HG02840 (cell line): ENCODE measurements around the gene DNAJC19.
A peak's percentile ranks its signal among the peaks of the same experiment; 100 is the strongest.
"Not testable (repeated sequence)": the region's sequence is repeated elsewhere in the genome, so short reads cannot be mapped to it uniquely, and the experiment has no call there.

Experiments
- ATAC-seq: cut with Tn5 transposase; IDR thresholded peaks from one replicate; pipeline ENCODE4 v1.9.1; 2021; ENCODE audit warnings: mild to moderate bottlenecking, moderate library complexity, moderate number of reproducible peaks; ENCODE audit not compliant: unreplicated experiment, low FRiP score

The DNAJC19 gene

GRCh38 chr3:180989291-180990163 is at the start of gene DNAJC19:
Gene DNAJC19 (minus strand): TSS chr3:180989736. CDS start chr3:180989602, 134 bp downstream.
- ATAC-seq, result peak; percentile 99

GRCh38 chr3:181030948-181031347 is 41.4 kb upstream of the DNAJC19 start:
- ATAC-seq, result no peak

- ATAC-seq, result no peak
These were observed 35.7 kb upstream of the DNAJC19 start for GRCh38 chr3:181025204-181025603.

GRCh38 chr3:181017690-181018089 is 28.2 kb upstream of the DNAJC19 start:
- ATAC-seq, result no peak

GRCh38 chr3:181009225-181009624 is 19.7 kb upstream of the DNAJC19 start:
- ATAC-seq, result no peak

- ATAC-seq, result no peak
These were observed 19.3 kb upstream of the DNAJC19 start for GRCh38 chr3:181008796-181009195.

GRCh38 chr3:181007262-181007661 is 17.7 kb upstream of the DNAJC19 start:
- ATAC-seq, result no peak

- no peak for ATAC-seq
These were observed 17.0 kb upstream of the DNAJC19 start for GRCh38 chr3:181006541-181006940.

- not testable (repeated sequence) for ATAC-seq
These were observed 13.9 kb upstream of the DNAJC19 start for GRCh38 chr3:181003469-181003868.

GRCh38 chr3:181002331-181002730 is 12.8 kb upstream of the DNAJC19 start:
- ATAC-seq, result not testable (repeated sequence)

GRCh38 chr3:180996415-180996932 is 6.9 kb upstream of the DNAJC19 start:
- no peak for ATAC-seq

GRCh38 chr3:180990505-180990904 is 969 bp upstream of the DNAJC19 start:
- ATAC-seq, result no peak

GRCh38 chr3:180987344-180987743 is 2.2 kb downstream of the DNAJC19 start:
- no peak for ATAC-seq

- not testable (repeated sequence) for ATAC-seq
These were observed 3.2 kb downstream of the DNAJC19 start for GRCh38 chr3:180986366-180986765.

GRCh38 chr3:180983136-180983535 is 6.4 kb downstream of the DNAJC19 start:
- no peak for ATAC-seq

GRCh38 chr3:180981912-180982311 is 7.6 kb downstream of the DNAJC19 start:
- ATAC-seq, result no peak

GRCh38 chr3:180980611-180981010 is 8.9 kb downstream of the DNAJC19 start:
- ATAC-seq, result no peak

- no peak for ATAC-seq
These were observed 9.6 kb downstream of the DNAJC19 start for GRCh38 chr3:180979961-180980360.

- ATAC-seq, result no peak
These were observed 12.0 kb downstream of the DNAJC19 start for GRCh38 chr3:180977498-180977897.

GRCh38 chr3:180974286-180974685 is 15.2 kb downstream of the DNAJC19 start:
- ATAC-seq, result no peak

- no peak for ATAC-seq
These were observed 16.0 kb downstream of the DNAJC19 start for GRCh38 chr3:180973543-180973942.

GRCh38 chr3:180970931-180971330 is 18.6 kb downstream of the DNAJC19 start:
- ATAC-seq, result no peak
